HL-60 (cell line): ENCODE measurements around the gene GRHL1.
"Not testable (repeated sequence)": the region's sequence is repeated elsewhere in the genome, so short reads cannot be mapped to it uniquely, and the experiment has no call there.

Source experiments
- DNase-seq, 2 experiments: peaks; one replicate each; pipeline ENCODE4 v3.0.0-alpha.2; 2010 to 2020; ENCODE audit warnings: low read depth in 1 of 2, low spot score in 1 of 2
- H3K27ac ChIP-seq: fragments of 250-450 bp; sonication (Bioruptor Pico); replicated peaks from 2 replicates; pipeline ENCODE4 v1.5.1; 2020; ENCODE audit warnings: mild to moderate bottlenecking, moderate library complexity
- H3K27me3 ChIP-seq: fragments of 250-450 bp; sonication (Bioruptor Pico); 2 replicates; pipeline ENCODE4 v1.5.1; 2021; ENCODE audit warnings: mild to moderate bottlenecking, moderate library complexity; ENCODE audit not compliant: insufficient read depth, poor library complexity, severe bottlenecking
- H3K4me3 ChIP-seq: replicated peaks from 2 replicates; pipeline ENCODE4 v1.5.1; 2011; ENCODE audit warnings: mild to moderate bottlenecking, control low read depth, low read length; ENCODE audit not compliant: insufficient read depth
- CTCF ChIP-seq: IDR thresholded peaks from one replicate; pipeline ENCODE4 v1.5.1; 2011; ENCODE audit warnings: low read length, control low read depth, inconsistent platforms; ENCODE audit not compliant: insufficient read depth
- GABPA ChIP-seq: IDR thresholded peaks from 2 replicates; pipeline ENCODE4 v1.6.1; 2012; ENCODE audit warnings: low read depth
- POLR2AphosphoS5 ChIP-seq: IDR thresholded peaks from 2 replicates; pipeline ENCODE4 v1.6.1; 2012; ENCODE audit warnings: low read depth
- SPI1 ChIP-seq: IDR thresholded peaks from 2 replicates; pipeline ENCODE4 v1.6.1; 2012; ENCODE audit warnings: low read depth, mild to moderate bottlenecking, borderline replicate concordance
- TF ChIP-seq, protein P1 (sequence below): IDR thresholded peaks from 2 replicates; pipeline ENCODE4 v1.6.1; 2012; ENCODE audit warnings: low read depth; ENCODE audit not compliant: insufficient replicate concordance

Gene GRHL1

GRCh38 chr2:10012963-10013461, 61.5 kb downstream of the GRHL1 start:
- DNase-seq: no peak
- H3K27ac ChIP-seq: no peak overlapping the region

GRCh38 chr2:10013651-10014417, 62.3 kb downstream of the GRHL1 start:
- H3K4me3 ChIP-seq, H3K27me3 ChIP-seq, DNase-seq, H3K27ac ChIP-seq: not testable (repeated sequence)

More at GRCh38 chr2:10012963-10013461, 61.5 kb downstream of the GRHL1 start:
- no peaks in the 10 kb centered on the region for H3K27me3 ChIP-seq
- TF ChIP-seq, protein P1, sequence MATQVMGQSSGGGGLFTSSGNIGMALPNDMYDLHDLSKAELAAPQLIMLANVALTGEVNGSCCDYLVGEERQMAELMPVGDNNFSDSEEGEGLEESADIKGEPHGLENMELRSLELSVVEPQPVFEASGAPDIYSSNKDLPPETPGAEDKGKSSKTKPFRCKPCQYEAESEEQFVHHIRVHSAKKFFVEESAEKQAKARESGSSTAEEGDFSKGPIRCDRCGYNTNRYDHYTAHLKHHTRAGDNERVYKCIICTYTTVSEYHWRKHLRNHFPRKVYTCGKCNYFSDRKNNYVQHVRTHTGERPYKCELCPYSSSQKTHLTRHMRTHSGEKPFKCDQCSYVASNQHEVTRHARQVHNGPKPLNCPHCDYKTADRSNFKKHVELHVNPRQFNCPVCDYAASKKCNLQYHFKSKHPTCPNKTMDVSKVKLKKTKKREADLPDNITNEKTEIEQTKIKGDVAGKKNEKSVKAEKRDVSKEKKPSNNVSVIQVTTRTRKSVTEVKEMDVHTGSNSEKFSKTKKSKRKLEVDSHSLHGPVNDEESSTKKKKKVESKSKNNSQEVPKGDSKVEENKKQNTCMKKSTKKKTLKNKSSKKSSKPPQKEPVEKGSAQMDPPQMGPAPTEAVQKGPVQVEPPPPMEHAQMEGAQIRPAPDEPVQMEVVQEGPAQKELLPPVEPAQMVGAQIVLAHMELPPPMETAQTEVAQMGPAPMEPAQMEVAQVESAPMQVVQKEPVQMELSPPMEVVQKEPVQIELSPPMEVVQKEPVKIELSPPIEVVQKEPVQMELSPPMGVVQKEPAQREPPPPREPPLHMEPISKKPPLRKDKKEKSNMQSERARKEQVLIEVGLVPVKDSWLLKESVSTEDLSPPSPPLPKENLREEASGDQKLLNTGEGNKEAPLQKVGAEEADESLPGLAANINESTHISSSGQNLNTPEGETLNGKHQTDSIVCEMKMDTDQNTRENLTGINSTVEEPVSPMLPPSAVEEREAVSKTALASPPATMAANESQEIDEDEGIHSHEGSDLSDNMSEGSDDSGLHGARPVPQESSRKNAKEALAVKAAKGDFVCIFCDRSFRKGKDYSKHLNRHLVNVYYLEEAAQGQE: no peak
- TF ChIP-seq SPI1 (no peak), POLR2AphosphoS5 (no peak), CTCF (no peak), GABPA (no peak)
- no peak overlapping the region for H3K4me3 ChIP-seq

DNA sequence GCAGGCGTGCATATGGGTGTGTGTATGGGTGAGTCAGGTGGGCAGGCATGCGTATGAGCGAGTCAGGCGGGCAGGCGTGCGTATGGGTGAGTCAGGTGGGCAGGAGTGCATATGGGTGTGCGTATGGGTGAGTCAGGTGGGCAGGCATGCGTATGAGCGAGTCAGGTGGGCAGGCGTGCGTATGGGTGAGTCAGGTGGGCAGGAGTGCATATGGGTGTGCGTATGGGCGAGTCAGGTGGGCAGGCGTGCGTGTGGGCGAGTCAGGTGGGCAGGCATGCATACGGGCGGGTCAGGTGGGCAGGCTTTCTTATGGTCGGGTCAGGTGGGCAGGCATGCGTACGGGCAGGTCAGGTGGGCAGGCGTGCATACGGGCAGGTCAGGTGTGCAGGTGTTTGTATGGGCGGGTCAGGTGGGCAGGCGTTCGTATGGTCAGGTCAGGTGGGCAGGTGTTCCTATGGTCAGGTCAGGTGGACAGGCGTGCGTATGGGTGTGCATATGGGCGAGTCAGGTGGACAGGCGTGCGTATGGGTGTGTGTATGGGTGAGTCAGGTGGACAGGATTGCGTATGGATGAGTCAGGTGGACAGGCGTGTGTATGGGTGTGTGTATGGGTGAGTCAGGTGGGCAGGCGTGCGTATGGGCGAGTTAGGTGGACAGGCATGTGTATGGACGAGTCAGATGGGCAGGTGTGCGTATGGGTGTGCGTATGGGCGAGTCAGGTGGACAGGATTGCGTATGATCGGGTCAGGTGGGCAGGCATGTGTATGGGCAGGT, 63.1 kb downstream of the GRHL1 start:
- no peak overlapping the region for H3K4me3 ChIP-seq
- H3K27ac ChIP-seq: no peak overlapping the region
- H3K27me3 ChIP-seq: no peaks in the 10 kb centered on the region
- no peak for TF ChIP-seq POLR2AphosphoS5
- no peak for TF ChIP-seq GABPA
- TF ChIP-seq, protein P1: no peak
- TF ChIP-seq CTCF: no peak
- no peak for TF ChIP-seq SPI1
- no peak for DNase-seq

GRCh38 chr2:10015376-10015989, 64.0 kb downstream of the GRHL1 start:
- not testable (repeated sequence) for H3K4me3 ChIP-seq, DNase-seq, H3K27ac ChIP-seq, H3K27me3 ChIP-seq
